RWPE1 (cell line): ENCODE data around the gene RAB3IL1.

Experiments used
- CTCF ChIA-PET: fragments of 350-600 bp; sonication (Branson Sonifier 250); formaldehyde crosslinking; extraction: SDS; loops from one replicate; lab custom pipeline; 2021; lab: Yijun Ruan, JAX
- POLR2A ChIA-PET: fragments of 400-600 bp; formaldehyde crosslinking; extraction: SDS; loops from one replicate; lab custom pipeline; 2020; ENCODE audit warnings: antibody characterized with exemption; ENCODE audit not compliant: low non-redundant PET; lab: Yijun Ruan, JAX
- DNase-seq: peaks from one replicate; pipeline ENCODE4 v3.0.0; 2012; ENCODE audit warnings: low spot score
- H3K27ac ChIP-seq: fragments of 450-650 bp; 2 replicates; pipeline ENCODE4 v1.5.1; 2017
- TF ChIP-seq, protein P1 (sequence below): fragments of 450-650 bp; conservative IDR thresholded peaks from 2 replicates; pipeline ENCODE4 v1.5.1; 2017; ENCODE audit warnings: low read depth, mild to moderate bottlenecking

Gene RAB3IL1

DNA sequence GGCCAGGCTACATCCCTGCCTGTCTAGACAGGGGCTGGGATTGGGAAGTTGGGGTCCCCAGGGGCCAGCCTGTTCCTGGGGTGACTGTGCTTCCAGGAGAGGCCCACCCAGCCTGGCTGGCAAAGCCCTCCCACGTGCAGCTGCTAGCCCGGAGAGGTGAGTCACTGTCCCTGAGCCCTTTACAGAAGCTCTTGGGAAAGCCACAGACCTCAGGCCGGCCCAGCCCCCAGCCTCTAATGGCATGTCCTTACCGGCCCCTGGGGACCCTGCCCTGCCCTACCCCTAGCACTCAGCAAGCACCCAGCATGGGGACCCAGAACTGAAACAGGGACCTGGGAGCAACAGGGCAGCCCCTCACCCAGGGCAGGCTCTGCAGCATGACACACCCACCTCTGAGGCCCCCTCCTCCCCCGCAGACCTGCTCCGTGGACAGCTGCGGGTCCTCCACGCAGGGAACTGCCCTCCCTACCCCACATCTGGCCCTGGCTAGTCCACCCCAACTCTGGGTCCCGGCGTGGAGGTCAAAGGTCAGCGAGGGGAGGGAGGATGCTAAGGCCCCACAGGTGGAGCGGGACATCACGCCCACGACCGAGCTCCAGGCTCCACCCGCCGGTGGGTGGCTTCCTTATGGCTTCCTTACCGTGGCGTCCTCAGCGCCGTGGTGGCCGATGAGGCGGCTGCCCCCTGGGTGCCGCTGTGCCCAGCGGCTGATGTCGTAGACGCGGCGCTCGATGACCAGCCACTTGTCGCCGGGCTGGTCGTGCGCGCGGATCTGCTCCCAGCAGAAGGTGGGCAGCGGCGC, 26.6 kb downstream of the RAB3IL1 start:
- peak overlapping the region; percentile 90 for H3K27ac ChIP-seq
- CTCF ChIA-PET: interaction anchor here (0.8 to 1.4 kb wide), 4 partner anchors 8 to 217 kb away, joined by 3 to 4 read pairs (median 4); no protein-coding TSS in a partner anchor
- POLR2A ChIA-PET: interaction anchor here (0.5 to 0.6 kb wide), 2 partner anchors 72 to 123 kb away, joined by 3 read pairs; no protein-coding TSS in a partner anchor
- TF ChIP-seq, protein P1, sequence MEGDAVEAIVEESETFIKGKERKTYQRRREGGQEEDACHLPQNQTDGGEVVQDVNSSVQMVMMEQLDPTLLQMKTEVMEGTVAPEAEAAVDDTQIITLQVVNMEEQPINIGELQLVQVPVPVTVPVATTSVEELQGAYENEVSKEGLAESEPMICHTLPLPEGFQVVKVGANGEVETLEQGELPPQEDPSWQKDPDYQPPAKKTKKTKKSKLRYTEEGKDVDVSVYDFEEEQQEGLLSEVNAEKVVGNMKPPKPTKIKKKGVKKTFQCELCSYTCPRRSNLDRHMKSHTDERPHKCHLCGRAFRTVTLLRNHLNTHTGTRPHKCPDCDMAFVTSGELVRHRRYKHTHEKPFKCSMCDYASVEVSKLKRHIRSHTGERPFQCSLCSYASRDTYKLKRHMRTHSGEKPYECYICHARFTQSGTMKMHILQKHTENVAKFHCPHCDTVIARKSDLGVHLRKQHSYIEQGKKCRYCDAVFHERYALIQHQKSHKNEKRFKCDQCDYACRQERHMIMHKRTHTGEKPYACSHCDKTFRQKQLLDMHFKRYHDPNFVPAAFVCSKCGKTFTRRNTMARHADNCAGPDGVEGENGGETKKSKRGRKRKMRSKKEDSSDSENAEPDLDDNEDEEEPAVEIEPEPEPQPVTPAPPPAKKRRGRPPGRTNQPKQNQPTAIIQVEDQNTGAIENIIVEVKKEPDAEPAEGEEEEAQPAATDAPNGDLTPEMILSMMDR: no peak
- peak; percentile 49 for DNase-seq

DNA sequence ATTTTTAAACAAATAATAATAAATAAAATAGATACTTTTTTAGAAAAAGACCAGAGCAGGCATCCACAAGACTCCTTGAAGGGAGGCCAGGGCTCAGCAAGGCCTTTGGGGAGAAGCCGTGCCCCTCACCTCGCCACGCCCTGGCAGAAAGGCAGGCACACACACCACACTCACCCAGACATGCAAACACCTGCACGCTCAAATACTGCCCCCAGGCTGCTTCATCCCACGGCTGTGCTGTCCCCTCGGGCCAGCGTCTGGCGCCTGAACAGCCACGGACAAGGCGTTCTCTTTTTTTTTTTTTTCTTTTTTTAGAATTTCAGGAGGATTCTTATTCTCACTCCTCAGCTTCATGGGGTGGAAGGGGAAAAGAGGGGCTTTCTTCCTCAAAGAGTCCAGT, 27.5 kb downstream of the RAB3IL1 start:
- no peak for DNase-seq
- H3K27ac ChIP-seq: peak overlapping the region; percentile 90
- CTCF ChIA-PET: interaction anchor here (0.8 to 1.4 kb wide), 2 partner anchors 58 to 218 kb away, joined by 3 to 4 read pairs; no protein-coding TSS in a partner anchor
- POLR2A ChIA-PET: interaction anchor here (0.5 to 0.6 kb wide), 2 partner anchors 73 to 124 kb away, joined by 3 read pairs; no protein-coding TSS in a partner anchor
- TF ChIP-seq, protein P1: no peak

DNA sequence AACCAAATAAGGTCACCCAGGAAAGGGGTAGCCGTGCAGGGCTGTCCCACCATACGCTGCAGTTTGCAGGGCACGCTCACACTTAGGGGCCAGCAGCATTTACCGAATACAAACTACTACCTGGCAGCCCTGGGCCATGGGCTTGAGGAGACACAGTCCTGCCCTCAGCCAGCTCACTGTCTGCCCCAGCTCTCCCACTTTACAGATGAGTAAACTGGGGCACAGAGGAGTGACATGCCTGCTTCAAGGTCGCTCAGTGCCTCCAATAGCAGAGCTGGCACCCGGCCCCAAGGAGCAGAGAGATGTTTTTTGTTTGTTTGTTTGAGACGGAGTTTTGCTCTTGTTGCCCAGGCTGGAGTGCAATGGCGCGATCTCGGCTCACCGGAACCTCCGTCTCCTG, 28.8 kb downstream of the RAB3IL1 start:
- DNase-seq: no peak
- peak overlapping the region; percentile 90 for H3K27ac ChIP-seq
- TF ChIP-seq, protein P1: no peak
- ChIA-PET POLR2A (interaction anchor here (0.6 kb wide), 1 partner anchor 43 kb away, joined by 14 read pairs; no protein-coding TSS in a partner anchor), CTCF (interaction anchor here (0.9 to 2.7 kb wide), 3 partner anchors 11 to 193 kb away, joined by 4 to 15 read pairs (median 7); no protein-coding TSS in a partner anchor)

DNA sequence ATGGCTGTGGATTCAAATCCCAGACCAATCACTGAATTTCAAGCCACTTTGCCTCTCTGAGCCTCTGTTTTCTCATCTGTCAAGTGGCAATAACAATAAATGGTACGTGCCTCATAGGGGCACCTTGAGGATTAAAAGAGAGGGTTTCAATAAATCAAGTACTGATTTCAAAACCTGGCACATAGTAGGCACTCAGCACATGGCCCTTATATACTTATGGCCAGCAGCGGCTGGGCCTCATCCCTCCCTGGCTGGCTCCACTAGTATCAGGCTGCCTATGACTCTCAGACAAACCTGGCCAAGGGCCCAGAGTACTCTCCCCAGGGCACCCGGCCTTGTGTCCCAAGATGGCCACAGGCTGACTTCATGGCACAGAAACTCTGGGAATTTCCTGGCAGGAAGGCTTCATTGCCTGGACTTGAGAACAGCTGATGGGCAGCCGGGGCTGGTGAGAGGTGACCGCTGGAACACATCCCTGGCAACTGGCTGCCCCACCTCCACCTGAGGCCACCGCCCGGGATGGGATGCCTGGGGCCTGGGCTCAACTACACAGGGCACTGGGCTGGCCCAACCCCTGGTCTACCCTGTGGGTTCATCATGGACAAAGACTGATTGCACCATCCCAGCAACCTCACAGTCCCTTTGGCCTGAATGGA, 29.4 kb downstream of the RAB3IL1 start:
- POLR2A ChIA-PET: interaction anchor here (0.6 kb wide), 1 partner anchor 43 kb away, joined by 14 read pairs; no protein-coding TSS in a partner anchor
- H3K27ac ChIP-seq: peak overlapping the region; percentile 90
- TF ChIP-seq, protein P1: no peak
- CTCF ChIA-PET: interaction anchor here (1.5 to 2.7 kb wide), 2 partner anchors 11 to 194 kb away, joined by 7 to 15 read pairs; no protein-coding TSS in a partner anchor
- DNase-seq: peak; percentile 84

DNA sequence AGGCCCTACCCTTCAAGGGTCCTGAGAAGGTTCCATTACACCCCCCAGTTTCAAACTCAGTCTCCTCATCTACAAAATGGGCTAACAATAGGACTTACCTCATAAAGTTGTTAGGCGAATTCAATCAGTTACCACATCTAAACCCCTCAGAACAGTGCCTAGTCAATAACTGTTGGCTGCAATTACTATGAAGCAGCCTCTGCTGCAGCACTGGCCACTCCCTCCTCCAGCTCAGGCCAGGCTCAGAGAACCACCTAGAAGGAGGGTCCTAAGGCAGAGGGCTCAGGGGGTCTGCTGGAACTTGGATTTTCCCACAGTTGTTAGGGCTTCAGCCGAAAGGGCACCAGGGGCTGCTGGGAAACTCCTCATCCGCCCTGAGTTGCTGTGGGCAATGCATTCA, 30.7 kb downstream of the RAB3IL1 start:
- no peak for DNase-seq
- POLR2A ChIA-PET: no interaction called here
- CTCF ChIA-PET: interaction anchor here (0.6 to 2.7 kb wide), 2 partner anchors 13 to 440 kb away, joined by 3 to 15 read pairs; no protein-coding TSS in a partner anchor
- TF ChIP-seq, protein P1: no peak
- H3K27ac ChIP-seq: peak overlapping the region; percentile 90
